HFF-Myc (cell line): ENCODE data around the gene ZGPAT.

Source experiments
- DNase-seq: peaks from one replicate; pipeline ENCODE4 v3.0.0-alpha.2; 2011; ENCODE audit warnings: low read depth; ENCODE audit errors: extremely low read depth
- H3K4me3 ChIP-seq: replicated peaks from 2 replicates; pipeline ENCODE4 v1.5.1; 2011; ENCODE audit warnings: low read depth, mild to moderate bottlenecking, control low read depth, low read length
- TF ChIP-seq, protein P1 (sequence below): IDR thresholded peaks from 2 replicates; pipeline ENCODE4 v1.5.1; 2012; ENCODE audit warnings: mild to moderate bottlenecking, low read depth, low read length, control low read depth; ENCODE audit errors: missing control alignments

The ZGPAT gene

DNA sequence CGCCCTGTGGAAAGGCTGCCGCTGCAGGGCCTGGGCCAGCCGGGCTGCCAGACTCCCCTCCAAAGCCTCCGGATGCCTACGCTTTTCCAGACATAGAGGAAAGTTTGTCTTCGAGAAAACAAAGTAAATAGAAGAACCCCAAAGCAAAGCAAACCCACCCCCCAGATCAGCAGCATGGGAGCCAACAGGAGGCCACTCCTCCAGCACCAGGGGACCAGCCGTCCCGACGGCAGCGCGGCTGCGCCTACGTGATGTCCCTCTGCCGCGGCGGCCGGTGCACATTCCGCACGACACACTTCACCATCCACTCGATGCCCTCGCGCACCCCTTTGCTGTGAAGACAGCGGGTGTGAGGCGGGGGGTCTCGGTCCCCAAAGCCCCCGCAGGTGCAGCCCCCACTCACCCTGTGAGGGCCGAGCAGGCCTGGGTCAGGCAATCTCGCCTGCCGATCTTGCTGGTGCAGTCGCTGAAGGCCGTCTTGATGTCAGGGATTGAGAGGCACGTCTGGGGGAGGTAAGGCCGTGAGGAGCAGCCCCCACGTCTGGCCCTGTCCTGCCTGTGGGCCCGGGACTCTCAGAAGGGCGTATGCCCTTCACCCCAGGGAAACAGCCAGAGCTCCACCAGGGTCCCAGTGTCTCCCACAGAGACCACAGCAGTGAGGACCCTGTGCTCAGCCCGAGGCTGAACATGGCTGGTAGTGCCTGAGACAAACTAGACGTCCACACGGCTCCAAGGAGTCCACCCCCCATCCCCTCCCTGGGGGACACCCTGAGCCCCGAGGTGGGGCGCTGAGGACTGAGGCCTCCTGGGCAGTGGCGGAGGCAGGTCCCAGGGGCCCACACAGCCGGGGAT lies 7.4 kb upstream of the ZGPAT start:
- no peak overlapping the region for H3K4me3 ChIP-seq
- TF ChIP-seq, protein P1, sequence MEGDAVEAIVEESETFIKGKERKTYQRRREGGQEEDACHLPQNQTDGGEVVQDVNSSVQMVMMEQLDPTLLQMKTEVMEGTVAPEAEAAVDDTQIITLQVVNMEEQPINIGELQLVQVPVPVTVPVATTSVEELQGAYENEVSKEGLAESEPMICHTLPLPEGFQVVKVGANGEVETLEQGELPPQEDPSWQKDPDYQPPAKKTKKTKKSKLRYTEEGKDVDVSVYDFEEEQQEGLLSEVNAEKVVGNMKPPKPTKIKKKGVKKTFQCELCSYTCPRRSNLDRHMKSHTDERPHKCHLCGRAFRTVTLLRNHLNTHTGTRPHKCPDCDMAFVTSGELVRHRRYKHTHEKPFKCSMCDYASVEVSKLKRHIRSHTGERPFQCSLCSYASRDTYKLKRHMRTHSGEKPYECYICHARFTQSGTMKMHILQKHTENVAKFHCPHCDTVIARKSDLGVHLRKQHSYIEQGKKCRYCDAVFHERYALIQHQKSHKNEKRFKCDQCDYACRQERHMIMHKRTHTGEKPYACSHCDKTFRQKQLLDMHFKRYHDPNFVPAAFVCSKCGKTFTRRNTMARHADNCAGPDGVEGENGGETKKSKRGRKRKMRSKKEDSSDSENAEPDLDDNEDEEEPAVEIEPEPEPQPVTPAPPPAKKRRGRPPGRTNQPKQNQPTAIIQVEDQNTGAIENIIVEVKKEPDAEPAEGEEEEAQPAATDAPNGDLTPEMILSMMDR: no peak
- no peak for DNase-seq

DNA sequence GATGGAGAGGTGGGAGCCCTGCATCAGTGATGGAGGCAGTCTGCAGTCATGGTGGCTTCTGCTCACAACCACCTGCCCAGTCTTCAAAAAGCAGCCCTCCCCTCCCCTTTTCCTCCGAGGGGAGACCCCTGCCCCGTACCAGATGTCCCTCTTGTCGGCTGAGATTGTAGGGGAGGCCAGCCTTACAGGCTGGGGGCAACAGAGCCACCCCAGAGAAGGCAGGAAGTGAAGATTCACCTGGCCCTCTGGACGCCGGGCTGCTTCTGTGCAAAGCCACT lies 6.8 kb upstream of the ZGPAT start:
- H3K4me3 ChIP-seq: no peak overlapping the region
- DNase-seq: no peak
- TF ChIP-seq, protein P1: no peak

DNA sequence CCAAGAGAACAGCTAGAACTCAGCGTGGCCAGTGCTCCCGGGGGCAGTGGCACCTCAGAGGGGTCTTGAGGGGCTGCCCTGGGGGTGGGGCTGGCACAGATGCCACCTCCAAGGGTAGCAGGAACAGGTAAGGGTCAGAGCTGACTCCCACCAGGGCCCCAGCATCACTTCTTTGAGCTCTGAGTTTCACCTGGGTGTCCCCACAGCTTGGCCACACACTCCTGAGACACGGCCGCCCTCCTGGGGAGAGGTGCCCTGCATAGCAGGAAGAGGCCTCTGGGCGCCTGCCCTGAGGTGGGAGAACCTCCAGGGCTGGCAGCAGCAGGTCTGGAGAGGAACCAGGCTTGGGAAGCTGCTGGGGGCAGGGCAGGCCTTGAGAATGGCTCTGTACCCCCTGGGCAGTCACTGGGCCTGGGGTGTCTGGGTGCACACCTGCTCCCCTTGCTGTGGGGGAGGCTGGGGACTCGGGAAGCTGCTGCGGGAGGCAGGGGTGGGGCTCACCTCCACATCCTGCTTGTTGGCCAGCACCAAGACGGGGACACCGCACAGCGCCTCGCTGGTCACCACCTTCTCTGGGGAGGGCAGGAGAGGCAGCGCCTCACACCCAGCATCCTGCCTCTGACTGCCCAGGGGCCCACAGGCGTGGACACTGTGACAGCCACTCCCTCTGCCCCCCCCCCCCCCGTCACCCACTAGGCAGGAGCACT lies 6.4 kb upstream of the ZGPAT start:
- no peak for DNase-seq
- no peak overlapping the region for H3K4me3 ChIP-seq
- TF ChIP-seq, protein P1: no peak

DNA sequence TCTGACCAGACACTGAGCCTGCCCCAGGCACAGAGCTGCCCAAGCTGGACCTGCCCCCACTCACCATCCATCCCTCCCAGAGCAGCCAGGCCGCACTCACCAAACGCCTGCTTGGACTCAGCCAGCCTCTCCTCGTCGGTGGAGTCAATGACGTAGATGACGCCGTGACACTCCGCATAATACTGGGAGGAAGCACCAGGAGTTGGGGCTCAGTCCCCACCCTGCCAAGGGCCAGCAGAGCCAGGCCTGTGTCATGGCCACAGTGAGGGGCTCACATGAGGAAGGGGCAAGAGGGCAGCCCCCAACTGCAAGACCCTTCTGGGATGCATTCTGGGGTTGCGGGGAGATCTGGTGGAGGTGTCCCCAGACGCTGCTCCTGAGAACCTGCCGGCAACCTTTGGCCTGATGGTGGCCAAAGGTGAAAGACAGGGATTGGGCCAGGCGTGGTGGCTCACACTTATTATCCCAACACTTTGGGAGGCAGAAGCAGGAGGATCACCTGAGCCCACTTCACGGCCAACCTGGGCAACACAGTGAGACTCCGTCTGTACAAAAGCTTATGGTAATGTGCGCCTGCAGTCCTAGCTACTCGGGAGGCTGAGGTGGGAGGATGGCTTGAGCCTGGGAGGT lies 5.7 kb upstream of the ZGPAT start:
- TF ChIP-seq, protein P1: no peak
- no peak overlapping the region for H3K4me3 ChIP-seq
- DNase-seq: no peak

DNA sequence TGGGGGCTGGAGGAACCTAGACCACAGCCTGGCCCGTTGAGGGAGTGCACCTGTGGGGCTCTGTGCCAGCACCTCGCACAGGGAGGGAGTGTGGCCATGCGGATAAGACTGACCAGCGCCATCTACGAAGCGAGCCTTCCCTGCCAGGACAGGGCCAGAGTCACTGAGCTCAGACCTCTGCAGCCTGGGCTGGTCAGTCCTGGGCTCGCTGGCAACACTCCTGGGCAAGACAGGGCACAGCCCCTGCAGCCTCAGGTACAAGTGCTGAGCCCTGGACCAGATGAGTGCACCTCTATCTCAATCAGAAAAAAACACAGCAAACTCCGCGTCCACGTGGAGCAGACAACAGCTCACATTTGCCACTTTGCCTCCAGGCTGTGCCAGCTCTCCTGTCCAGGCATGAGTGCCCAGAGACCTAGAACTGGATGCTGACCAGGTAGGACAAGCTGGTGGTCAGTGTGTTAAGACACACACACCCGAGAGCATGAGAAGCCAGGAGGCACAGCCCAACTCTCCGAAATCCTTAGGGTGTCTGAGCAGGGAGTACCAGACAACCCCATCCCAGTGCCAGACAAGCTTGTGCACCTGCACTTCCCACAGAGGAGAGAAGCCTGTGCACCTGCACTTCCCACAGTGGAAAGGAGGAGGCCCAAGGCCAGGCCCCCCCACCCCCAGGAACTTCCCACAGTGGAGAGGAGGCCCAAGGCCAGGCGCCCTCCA lies 4.9 kb upstream of the ZGPAT start:
- TF ChIP-seq, protein P1: no peak
- no peak overlapping the region for H3K4me3 ChIP-seq
- DNase-seq: no peak

DNA sequence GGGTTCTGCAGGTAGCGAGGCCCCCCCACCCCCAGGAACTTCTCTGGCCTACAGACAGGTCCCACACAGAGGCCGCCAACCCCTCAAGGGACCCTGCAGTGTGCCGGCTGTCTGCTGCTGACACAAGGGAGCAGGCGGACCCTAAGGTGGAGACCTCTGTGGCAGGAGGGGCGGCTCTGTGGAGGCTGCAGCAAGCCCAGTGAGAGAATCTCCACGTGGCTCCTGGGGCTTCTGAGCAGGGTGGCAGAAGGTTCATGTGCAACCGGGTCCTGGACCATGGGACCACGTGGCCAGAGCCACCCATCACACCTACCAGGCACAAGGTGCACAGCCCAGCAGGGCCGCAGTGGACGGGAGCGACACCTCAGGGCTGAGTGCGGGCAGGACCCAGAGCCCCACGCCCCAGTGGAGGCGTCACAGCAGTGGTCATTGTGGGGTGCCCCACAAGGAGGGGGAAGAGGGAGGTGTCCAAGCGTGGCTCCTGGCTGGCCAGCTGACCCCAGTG lies 4.3 kb upstream of the ZGPAT start:
- TF ChIP-seq, protein P1: no peak
- H3K4me3 ChIP-seq: no peak overlapping the region
- no peak for DNase-seq
